OCI-LY1 (cell line): Measurements from ENCODE around the gene CLRN2.

Experiments
- H2AFZ ChIP-seq: fragments of 200-600 bp; sonication (generic), shearing (Covaris generic); 2 replicates; pipeline ENCODE4 v1.6.0; 2014; ENCODE audit warnings: antibody characterized with exemption, mild to moderate bottlenecking, low read length
- H3F3A ChIP-seq: fragments of 200-600 bp; sonication (generic), shearing (Covaris generic); 2 replicates; pipeline ENCODE4 v1.6.0; 2014; ENCODE audit warnings: mild to moderate bottlenecking, antibody characterized with exemption, low read length, moderate library complexity; ENCODE audit not compliant: insufficient read depth
- H3K27ac ChIP-seq: fragments of 200-600 bp; sonication (generic); 2 replicates; pipeline ENCODE4 v1.5.1; 2014; ENCODE audit warnings: low read length, mixed run types, mild to moderate bottlenecking, low read depth; ENCODE audit not compliant: poor library complexity, severe bottlenecking
- H3K27me3 ChIP-seq: fragments of 200-600 bp; sonication (generic); 2 replicates; pipeline ENCODE4 v1.6.0; 2014; ENCODE audit warnings: antibody characterized with exemption, mild to moderate bottlenecking, low read length, moderate library complexity; ENCODE audit not compliant: insufficient read depth
- H3K36me3 ChIP-seq: fragments of 200-600 bp; sonication (generic); 2 replicates; pipeline ENCODE4 v1.6.1; 2014; ENCODE audit warnings: mild to moderate bottlenecking, antibody characterized with exemption, low read length, moderate library complexity, mixed read lengths; ENCODE audit not compliant: insufficient read depth
- H3K4me1 ChIP-seq: fragments of 200-600 bp; sonication (generic); 2 replicates; pipeline ENCODE4 v1.5.1; 2014; ENCODE audit warnings: mild to moderate bottlenecking, low read length, moderate library complexity; ENCODE audit not compliant: insufficient read depth, severe bottlenecking
- H3K4me2 ChIP-seq: fragments of 200-600 bp; sonication (generic), shearing (Covaris generic); 2 replicates; pipeline ENCODE4 v1.6.1; 2014; ENCODE audit warnings: low read length
- H3K4me3 ChIP-seq: fragments of 200-600 bp; sonication (generic); 2 replicates; pipeline ENCODE4 v1.5.1; 2014; ENCODE audit warnings: low read length, low read depth, mild to moderate bottlenecking, mixed read lengths; ENCODE audit not compliant: poor library complexity, severe bottlenecking
- H3K79me2 ChIP-seq: fragments of 200-600 bp; shearing (Covaris generic); 2 replicates; pipeline ENCODE4 v1.6.1; 2016; ENCODE audit warnings: mixed run types, low read length, mixed read lengths; ENCODE audit not compliant: insufficient read depth
- H3K9ac ChIP-seq: fragments of 200-600 bp; sonication (generic), shearing (Covaris generic); 2 replicates; pipeline ENCODE4 v1.6.1; 2014; ENCODE audit warnings: mild to moderate bottlenecking, low read length, mixed read lengths
- H3K9me2 ChIP-seq: fragments of 200-600 bp; sonication (generic), shearing (Covaris generic); 2 replicates; pipeline ENCODE4 v1.6.1; 2014; ENCODE audit warnings: low read depth, mild to moderate bottlenecking, low read length, mixed read lengths
- H3K9me3 ChIP-seq: fragments of 200-600 bp; shearing (Covaris generic); 2 replicates; pipeline ENCODE4 v1.6.1; 2014; ENCODE audit warnings: low read length, mixed read lengths
- H4K20me1 ChIP-seq: fragments of 200-600 bp; sonication (generic), shearing (Covaris generic); 2 replicates; pipeline ENCODE4 v1.6.0; 2016; ENCODE audit warnings: mild to moderate bottlenecking, low read length; ENCODE audit not compliant: insufficient read depth
- CTCF ChIP-seq: fragments of 200-600 bp; sonication (generic), shearing (Covaris generic); IDR thresholded peaks from 2 replicates; pipeline ENCODE4 v1.5.1; 2017; ENCODE audit warnings: mild to moderate bottlenecking, antibody characterized with exemption, low read length, moderate library complexity, mixed read lengths
- EZH2 ChIP-seq: fragments of 200-600 bp; sonication (generic), shearing (Covaris generic); IDR thresholded peaks from 2 replicates; pipeline ENCODE4 v1.8.0; 2017; ENCODE audit warnings: borderline replicate concordance, mixed run types, mild to moderate bottlenecking, antibody characterized with exemption, low read length, moderate library complexity, mixed read lengths

Gene CLRN2

GRCh38 chr4:17523662-17524061, 8.7 kb downstream of the CLRN2 start:
- H3K9ac ChIP-seq = no peak overlapping the region
- no peak overlapping the region for H3K4me2 ChIP-seq
- no peak overlapping the region for H3K27ac ChIP-seq
- no peaks in the 10 kb centered on the region for H3K9me2 ChIP-seq
- no peaks in the 10 kb centered on the region for H3F3A ChIP-seq
- H3K4me1 ChIP-seq = no peaks in the 10 kb centered on the region
- no peak overlapping the region for H2AFZ ChIP-seq
- H3K27me3 ChIP-seq = no peaks in the 10 kb centered on the region
- H3K9me3 ChIP-seq = no peaks in the 10 kb centered on the region
- H4K20me1 ChIP-seq = no peaks in the 10 kb centered on the region
- H3K79me2 ChIP-seq = no peaks in the 10 kb centered on the region
- no peaks in the 10 kb centered on the region for H3K36me3 ChIP-seq
- TF ChIP-seq CTCF (no peak), EZH2 (no peak)
- no peak overlapping the region for H3K4me3 ChIP-seq

DNA sequence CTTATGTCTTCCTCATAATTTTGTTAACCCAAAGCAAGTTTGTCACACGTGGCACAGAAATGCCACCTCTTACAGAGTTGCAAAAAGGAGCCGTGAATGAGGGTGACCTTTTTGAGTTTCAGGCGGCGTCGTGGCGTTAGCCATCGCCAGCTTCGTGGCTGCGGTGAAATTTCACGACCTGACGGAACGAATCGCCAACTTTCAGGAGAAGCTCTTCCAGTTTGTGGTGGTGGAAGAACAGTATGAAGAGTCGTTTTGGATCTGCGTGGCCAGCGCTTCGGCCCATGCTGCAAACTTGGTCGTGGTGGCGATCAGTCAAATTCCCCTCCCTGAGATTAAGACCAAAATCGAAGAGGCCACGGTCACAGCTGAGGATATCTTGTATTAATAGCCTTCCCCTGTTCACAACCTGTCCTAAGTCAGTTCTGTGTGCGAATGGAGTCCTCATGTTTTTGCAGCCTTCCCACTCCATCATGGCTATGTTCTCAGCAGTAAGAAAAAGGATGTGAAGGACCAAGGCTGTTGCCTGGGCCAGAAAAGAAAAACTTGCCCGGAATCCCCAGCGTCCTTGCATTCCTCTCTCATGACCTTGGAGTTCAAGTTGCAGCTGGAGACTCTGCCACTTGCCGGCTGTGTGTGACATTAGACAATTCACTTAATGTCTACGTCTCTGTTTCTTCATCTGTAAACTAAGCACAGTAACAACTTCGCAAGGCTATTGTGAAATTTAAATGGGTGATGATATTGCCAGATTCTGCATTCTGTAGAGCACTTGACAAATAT, 11.9 kb downstream of the CLRN2 start:
- no peak overlapping the region for H3K4me2 ChIP-seq
- no peaks in the 10 kb centered on the region for H3K9me3 ChIP-seq
- no peaks in the 10 kb centered on the region for H3K27me3 ChIP-seq
- H3K4me3 ChIP-seq = no peak overlapping the region
- no peak overlapping the region for H3K27ac ChIP-seq
- H3K36me3 ChIP-seq = no peaks in the 10 kb centered on the region
- H3K4me1 ChIP-seq = no peaks in the 10 kb centered on the region
- no peaks in the 10 kb centered on the region for H3K9me2 ChIP-seq
- H4K20me1 ChIP-seq = no peaks in the 10 kb centered on the region
- no peak overlapping the region for H3K9ac ChIP-seq
- H3F3A ChIP-seq = no peaks in the 10 kb centered on the region
- H2AFZ ChIP-seq = no peak overlapping the region
- no peak for TF ChIP-seq CTCF
- H3K79me2 ChIP-seq = no peaks in the 10 kb centered on the region

DNA sequence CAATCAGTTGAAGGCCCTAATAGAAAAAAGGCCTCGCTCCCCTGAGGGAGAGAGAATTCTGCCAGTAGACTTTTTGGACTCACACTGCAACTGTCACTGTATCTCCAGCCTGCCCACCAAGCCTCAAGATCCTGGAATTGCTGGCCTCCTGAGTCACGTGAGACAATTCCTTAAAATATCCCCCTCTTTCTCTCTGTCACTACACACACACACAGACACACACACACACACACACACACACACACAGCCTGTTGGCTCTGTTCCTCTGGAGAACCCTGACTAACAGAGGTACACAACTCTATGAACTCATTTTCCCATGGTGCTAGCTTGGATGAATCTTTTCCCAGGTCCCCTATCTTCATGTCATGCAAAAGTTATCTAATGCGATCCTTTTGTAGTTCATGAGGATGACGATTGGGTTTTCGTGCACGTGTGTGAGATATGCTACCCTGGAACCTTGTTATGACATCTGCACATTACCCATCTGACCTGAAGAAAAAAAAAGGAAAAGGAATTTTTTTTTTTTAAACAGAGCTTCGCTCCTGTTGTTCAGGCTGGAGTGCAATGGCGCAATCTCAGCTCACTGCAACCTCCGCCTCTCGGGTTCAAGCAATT, 13.7 kb downstream of the CLRN2 start:
- no peaks in the 10 kb centered on the region for H3K27me3 ChIP-seq
- no peak overlapping the region for H3K27ac ChIP-seq
- H3K9me3 ChIP-seq = no peaks in the 10 kb centered on the region
- no peak overlapping the region for H3K9ac ChIP-seq
- no peaks in the 10 kb centered on the region for H3K4me1 ChIP-seq
- H4K20me1 ChIP-seq = no peaks in the 10 kb centered on the region
- no peaks in the 10 kb centered on the region for H3K9me2 ChIP-seq
- H3K4me2 ChIP-seq = no peak overlapping the region
- TF ChIP-seq CTCF (no peak), EZH2 (no peak)
- no peak overlapping the region for H3K4me3 ChIP-seq
- no peak overlapping the region for H2AFZ ChIP-seq
- H3F3A ChIP-seq = no peaks in the 10 kb centered on the region
- H3K79me2 ChIP-seq = no peaks in the 10 kb centered on the region
- no peaks in the 10 kb centered on the region for H3K36me3 ChIP-seq
